HG02981 (cell line): ENCODE results near the gene MLLT3.
A peak's percentile ranks its signal among the peaks of the same experiment; 100 is the strongest.

Experiments
- ATAC-seq: cut with Tn5 transposase; IDR thresholded peaks from one replicate; pipeline ENCODE4 v1.9.1; 2021; ENCODE audit warnings: mild to moderate bottlenecking, moderate library complexity; ENCODE audit not compliant: unreplicated experiment

MLLT3 gene

DNA sequence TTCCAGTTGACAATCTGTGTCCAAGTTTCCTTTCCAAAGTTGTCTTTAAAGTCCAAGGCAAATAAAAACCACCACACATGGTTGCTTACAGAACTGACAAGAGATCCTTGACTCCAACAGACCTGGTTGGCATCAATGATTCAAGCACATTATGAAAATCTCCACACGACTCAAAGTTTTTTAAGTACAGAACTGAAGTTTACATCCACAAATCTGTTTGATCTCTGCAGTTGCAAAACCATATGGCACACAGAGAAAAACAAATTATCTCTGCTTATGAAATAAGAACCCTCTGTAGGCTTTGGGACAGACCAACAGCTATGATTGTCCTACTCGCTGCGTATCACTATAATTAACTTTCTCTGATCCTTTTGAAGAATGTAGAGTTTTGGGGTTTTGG, 60.8 kb downstream of the MLLT3 start:
- no peak for ATAC-seq

DNA sequence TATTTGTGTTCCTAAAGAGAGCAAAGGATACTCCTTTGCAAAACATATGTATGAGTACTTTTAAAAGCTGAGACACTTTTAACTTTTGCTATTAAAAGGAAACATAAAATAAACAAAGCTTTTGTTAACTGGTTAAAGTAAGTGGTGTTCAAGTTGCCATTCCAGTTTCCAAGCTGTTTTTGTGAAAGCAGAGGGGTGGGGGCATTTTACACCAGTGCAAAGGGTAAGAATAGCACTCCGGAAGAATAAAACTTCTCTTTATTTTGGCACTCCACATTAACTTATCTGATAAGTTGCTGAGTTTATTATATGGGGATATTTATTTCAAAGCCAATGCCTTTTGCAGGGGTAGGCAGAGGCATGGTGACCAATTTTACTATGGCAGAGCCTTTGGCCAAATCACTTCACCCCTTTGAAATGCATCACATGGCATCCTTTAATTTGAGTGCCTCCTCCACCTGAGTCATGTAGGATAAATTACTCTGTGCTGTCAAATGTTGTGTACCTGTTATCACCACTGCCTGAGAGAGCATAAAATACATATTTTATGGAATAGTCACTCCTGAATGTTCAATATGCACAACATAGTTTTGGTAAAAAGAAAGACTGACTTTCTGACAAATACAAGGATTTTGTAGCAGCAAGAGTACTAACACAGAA, 62.9 kb downstream of the MLLT3 start:
- ATAC-seq = no peak

DNA sequence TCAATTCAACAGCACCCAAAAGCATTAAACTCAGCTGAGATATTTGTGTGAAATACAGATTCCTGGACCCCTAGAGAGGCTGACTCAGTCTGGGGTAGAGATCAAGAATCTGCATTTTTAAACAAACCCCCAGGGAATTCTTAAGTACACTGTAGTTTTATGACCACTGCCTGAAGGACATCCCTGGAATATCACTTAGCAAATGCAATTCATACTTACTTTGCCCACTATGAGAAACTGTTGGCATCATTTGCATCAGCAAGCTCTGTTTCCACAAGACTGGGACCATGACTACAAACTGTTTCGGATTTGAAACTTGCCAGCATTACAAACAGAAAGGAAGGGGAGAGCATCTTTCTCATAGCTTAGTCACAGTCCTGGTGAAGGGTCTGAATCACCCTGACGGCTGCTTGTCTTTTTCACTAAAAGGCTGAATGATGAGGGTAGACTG, 63.7 kb downstream of the MLLT3 start:
- ATAC-seq = no peak

DNA sequence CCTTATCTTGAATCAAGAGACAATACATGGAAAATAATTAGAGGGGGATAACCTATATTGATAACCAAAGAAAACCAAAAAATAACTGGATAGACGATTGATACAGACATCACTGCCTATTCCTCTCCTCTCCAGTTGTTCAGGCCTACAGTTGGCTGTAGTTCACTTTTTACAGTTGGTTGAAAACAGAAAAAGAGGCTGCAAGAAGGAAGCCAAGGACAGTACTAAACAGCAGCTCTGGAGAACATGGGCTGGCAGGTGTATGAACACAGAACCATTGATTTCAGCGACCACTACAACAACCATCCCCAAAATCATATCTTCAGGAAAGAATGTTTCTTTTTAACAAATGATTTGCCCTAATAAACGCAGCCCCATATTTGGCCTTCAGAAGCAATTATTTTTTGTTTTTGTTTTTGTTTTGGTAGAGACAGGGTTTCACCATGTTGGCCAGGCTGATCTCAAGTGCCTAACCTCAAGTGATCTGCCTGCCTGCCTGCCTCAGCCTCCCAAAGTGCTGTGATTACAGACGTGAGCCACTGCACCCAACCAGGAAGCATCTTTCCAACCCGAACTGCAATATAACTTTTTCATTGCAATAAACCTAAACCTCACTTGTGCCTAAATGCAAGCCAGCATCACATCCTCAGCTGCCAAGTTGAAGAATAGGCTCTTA, 64.3 kb downstream of the MLLT3 start:
- ATAC-seq = no peak

DNA sequence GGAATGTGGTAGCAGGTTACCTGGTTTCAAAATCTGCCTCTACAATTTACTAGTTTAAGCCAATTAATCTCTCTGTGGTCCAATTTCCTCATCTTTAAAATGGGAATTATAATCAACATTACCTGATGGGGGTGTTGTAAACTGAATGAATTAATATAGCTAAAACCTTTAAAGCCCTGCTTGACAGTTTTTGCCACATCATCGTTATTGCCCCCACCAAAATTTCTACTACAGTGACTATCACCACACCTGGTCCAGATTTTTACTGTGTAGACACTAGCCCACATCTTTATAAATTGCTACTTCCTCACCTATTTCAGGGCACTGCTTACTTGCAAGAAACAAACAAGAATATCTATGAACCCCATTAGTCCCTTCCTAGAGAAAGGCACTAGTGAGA, 65.0 kb downstream of the MLLT3 start:
- no peak for ATAC-seq

DNA sequence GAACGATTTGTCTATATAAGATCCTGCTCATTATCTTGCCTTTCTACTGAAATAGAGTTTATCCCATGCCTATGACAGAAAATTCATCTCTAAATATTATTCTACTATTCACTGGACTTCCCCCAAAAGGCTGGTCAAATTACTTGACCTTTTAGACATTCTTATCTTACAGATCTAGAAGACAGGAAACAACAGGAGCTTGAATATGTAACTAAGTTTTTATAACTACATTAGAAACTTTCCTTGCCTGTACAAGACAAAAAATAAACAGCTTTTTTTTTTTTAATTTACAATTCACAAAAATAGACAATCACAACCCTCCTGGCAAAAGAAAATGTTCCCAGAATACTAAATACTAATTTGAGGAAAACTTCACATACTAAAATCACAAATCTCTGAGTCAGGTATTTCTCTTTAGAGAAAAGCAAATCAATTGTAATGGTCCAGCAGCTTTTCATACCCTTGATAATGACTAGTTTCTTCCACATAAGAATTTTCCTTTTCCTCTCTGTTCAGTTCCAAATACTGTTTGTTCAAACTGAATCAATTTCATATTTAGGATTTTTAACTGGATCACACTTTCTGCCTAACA, 68.6 kb downstream of the MLLT3 start:
- no peak for ATAC-seq

DNA sequence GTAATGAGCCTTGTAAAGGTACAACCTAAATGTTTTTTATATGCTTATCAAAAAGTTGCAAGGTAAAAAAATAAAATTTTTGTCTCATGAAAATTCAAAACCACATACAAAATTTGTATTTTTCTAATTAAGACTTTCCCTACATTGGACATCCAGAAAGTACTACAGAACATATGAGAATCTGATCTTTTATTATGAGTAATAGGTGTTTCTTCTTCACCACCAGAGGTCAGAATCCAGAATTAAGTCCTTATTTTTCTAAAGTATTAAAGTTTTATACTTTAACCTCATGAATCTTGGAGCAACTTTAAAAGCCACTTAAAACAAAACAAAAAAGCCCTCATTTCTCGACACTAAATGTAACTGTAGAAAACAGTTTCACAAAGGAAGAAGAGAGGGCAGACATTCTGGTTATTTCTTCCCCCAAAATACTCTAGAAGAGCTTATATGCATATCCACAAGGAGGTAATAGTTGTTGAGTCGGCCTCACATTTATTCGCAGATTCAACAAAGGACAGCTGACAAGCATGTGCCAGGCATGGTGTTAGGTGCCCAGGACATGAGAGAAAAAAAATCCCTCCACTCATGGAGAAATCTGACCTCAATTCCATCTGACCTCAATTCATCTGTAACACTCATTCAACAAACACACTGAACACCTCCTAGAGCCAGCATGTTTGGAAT, 69.3 kb downstream of the MLLT3 start:
- no peak for ATAC-seq

DNA sequence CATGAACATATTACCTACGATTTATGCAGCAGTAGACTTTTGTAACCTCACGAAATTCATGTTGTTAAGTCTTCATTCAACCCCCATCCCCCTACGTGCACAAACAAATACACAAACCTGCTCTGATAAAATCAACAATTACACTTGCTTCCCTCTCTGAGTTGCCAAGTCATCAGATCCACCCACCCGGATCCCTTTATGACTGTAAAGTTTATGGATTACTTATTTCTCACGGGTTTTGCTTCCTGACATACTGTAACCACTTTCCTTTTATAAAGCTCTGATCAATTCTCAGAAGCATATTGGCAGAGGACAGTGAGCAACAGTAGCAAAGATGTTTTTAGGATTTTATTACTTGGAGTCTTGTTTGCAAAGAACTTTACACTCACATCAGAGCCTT, 70.5 kb downstream of the MLLT3 start:
- peak; percentile 92 for ATAC-seq

DNA sequence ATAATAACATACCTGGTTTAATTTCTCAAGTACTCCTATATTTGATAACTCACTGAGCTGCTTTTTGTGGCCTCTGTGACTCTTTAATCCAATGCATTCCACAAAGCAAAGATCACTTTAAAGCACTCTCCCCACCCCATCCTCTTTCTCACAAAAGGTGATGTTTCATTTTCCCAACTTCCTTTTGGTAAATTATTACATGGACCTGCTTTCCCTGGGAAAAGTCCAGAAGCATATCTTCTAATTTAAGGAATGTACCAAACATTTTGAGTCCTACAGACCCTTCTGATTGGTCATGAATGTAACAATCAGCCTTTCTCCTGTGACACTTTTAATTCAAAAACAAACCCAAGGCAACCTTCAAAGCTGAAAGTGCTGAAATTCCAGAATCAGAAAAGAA, 71.1 kb downstream of the MLLT3 start:
- no peak for ATAC-seq

DNA sequence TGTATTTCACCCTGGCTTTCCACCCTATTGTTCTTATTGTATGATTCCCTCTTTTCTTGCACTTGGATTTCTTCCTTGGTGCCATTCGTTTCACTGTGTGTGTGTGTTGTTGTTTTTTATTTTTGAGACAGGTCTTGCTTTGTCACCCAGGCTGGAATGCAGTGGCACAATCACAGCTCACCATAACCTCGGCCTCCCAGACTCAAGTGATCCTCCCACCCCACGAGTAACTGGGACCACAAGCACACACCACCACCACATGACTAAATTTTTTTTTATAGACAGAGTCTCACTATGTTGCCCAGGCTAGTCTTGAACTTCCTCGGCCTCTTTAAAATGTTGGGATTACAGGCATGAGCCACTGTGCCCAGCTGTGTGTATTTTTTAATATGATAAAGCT, 72.0 kb downstream of the MLLT3 start:
- ATAC-seq = no peak

DNA sequence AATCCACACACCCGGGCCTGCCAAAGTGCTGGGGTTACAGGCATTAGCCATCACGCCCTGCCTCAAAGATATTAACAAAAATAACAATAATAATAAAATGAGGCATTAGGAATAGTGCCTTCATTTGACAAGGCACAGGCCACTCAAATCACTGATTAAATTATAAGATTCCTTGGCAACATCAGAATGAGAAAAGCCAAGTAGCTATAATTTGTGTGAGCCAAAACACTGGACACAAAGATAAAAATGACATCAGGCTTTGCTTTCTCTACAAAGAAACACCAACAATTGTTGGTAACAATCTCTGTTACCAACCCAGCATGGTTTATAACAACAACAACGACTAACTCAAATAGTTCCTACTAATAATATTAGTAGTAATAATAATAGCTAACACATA, 73.2 kb downstream of the MLLT3 start:
- no peak for ATAC-seq

DNA sequence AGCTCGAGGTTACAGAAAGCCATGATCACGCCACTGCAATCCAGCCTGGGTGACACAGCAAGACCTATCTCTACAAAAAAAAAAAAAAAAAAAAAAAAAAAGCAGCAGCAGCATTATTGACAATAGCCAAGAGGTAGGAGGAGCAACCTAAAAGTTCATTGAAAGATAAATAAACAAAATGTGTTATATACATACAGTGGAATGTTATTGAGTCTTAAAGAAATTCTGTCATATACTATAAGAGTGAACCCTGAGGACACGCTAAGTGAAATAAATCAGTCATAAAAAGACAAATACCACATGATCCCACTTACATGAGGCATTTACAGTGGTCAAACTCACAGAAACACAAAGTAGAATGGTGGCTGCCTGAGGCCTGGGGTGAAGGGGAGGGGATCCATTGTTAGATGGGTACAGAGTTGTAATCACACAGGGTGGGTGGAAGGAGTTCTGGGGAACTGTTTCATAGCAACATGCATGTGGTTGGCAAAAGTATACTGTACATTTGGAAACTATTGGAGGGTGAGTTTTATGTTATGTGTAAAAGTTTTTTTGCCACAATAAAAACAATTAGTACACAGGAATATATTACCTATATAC, 77.2 kb downstream of the MLLT3 start:
- no peak for ATAC-seq

DNA sequence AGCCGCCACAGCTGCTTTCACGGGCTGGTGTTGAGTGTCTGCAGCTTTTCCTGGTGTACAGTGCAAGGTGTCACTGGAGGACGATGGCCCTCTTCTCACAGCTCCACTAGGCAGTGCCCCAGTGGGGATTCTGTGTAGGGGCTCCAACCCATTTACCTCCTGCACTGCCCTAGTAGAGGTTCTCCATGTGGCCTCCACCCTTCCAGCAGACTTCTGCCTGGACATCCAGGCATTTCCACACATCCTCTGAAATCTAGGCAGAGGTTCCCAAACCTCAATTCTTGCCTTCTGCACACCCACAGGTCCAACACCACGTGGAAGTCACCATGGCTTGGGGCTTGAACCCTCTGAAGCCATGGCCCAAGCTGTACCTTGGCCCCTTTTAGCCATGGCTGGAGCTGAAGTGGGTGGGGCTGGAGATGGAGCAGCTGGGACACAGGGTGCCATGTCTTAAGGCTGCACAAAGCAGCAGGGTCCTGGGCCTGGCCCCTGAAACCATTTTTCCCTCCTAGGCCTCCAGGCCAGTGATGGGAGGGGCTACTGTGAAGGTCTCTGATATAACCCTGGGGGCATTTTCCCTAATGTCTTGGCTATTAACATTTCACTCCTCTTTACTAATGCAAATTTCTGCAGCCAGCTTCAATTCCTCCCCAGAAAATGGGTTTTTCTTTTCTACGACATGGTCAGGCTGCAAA, 82.0 kb downstream of the MLLT3 start:
- ATAC-seq = no peak

DNA sequence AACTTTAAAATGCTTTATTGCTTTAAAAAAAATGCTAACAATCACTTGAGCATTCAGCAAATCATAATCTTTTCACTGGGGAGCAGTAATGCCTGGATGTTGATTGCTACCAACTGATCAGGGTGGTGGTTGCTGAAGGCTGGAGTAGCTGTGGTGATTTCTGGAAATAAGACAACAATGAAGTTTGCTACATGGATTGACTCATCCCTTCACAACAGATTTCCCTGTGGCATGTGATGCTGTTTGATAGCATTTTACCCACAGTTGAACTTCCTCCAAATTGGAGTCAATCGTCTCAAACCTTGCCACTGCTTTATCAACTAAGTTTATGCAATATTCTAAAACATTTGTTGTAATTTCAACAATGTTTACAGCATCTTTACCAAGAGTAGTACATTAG, 83.3 kb downstream of the MLLT3 start:
- no peak for ATAC-seq

DNA sequence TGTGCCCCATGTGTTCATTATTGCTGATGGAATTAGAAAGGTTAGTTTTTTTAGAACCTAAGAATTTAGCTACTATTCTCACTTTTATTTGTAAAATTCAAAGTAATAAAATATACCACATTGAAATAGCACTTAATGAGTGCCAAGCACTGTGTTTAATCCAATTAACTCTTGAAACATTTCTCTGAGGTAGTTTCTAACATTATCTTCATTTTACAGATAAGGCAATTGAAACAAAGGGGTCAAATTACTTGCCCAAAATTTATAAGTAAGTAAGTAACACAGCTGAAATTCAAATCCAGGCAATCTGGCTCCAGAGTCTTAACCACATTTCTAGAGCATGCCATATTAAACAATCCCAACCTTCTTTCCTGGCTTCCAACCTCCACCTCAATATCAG, 84.2 kb downstream of the MLLT3 start:
- ATAC-seq = no peak

DNA sequence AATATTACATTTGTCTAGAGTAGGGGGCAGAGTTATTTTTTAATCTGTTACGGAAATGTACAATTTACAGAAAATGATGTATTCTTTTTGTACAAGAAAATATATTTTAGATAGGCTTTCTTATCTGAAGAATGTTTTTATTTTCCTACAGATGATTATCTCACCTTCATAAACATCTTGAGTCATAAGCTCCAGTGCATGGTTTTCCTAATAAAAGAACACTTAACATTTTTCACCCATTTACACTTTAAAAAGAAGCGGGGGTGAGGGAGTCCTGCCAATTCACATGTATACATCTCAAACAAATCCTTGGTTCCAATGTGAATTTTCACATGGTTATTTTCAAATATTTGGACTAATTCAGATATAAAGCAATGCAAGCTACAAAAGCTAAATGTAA, 85.0 kb downstream of the MLLT3 start:
- no peak for ATAC-seq

DNA sequence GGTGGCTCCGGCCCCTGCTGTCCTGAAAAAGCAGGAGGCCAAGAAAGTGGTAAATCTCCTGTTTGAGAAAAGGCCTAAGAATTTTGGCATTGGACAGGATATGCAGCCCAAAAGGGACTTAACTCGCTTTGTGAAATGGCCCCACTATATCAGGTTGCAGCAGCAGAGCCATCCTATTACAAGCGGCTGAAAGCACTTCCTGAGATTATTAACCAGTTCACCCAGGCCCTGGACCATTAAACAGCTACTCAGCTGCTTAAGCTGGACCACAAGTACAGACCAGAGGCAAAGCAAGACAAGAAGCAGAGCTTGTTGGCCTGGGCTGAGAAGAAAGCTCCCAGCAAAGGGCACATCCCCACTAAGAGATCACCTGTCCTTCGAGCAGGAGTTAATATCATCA, 89.7 kb downstream of the MLLT3 start:
- ATAC-seq = no peak

DNA sequence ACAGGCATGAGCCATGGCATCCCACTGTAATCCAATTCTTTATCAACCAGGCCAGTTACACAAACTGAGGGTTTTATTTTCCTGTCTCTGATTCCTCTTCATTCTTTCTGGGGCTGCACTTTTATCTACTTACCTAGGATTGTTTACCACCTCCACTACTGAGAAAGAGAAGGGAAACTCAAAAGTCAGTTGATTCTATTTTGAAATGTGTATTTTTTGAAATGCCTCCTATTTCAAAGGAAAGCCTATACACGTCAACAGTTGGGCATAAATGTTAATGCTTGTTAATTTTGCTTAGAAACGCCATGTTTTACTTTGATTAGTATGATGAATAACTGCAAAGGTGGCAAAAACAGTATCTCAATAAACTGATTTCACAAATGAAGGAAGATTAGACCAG, 92.5 kb downstream of the MLLT3 start:
- no peak for ATAC-seq

DNA sequence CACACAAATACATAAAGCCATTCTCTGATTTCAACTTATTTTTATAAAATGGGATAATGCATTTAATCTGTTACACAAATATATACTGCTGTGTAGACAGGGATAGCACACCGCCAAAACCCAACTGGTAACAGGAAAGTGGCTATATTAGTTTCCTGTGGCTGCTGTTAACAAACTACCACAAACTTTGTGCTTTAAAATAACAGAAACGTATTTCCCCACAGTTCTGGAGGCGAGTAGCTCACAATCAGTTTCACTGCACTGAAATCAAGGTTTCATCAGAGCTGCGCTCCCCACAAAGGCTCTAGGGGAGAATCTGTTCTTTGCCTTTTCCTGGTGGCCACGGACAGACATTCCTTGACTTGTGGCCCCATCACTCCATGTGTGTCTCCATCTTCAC, 94.0 kb downstream of the MLLT3 start:
- ATAC-seq = no peak

DNA sequence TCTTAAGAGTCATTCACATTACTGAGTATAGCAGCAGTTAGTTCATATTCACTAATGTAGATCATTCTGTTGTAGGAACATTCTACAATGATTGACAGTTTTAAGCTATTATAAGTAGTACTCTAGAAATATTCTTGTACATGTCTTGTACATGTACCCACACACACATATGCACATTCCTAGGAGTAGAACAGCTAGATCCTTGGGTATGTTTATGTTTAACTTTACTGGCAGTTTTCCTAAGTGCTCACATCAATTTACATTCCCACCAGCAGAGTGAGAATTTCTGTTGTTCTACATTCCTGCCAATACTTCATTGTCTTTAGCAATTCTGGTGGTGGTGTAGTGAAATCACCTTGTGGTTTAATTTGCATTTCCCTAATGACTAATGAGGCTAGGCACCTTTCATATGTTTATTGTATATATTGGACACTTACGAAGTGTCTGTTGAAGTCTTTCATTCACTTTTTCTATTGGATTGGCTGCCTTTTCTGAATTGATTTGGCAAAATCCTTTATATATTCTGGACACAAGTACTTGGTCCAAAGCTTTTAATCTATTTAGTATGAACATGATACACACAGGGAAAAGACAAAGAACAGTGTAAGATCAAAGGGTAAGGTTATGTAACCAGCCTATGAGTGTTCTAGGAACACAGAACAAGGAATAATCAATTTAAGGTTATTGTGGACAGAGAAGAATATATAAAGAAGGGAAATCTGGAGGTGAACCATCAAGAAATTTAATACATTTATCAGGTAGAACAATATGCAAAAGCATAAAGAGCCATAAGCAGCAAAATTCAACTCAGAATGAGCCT, 95.6 kb downstream of the MLLT3 start:
- ATAC-seq = peak; percentile 84
